ENCODE measurements around the gene SLC28A1.

The SLC28A1 gene

DNA sequence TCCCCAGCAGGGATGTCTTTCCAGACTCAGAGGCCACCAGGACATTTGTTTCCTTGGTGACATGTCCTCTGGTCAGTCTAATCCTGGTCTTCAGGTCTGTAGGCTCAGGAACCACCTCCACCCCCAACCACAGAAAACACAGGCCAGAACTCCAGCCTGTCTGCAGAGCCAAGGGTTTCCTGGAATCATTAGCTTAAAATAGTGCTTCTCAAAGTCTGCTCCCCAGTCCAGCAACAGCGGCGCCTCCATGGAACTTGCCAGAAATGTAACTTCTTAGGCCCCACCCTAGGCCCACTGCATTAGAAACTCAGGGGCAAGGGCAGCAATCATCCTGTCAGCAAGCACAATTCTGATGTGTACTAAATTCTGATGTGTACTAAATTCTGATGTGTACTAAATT lies 20.0 kb downstream of the SLC28A1 start:
- Histone ChIP-seq H3K4me1 (ENCODE audit: insufficient read depth, low read length) (no peaks in the 10 kb centered on the region; the same call in 1 of the 2 replicates), H3K9ac (ENCODE audit: low read depth, low read length) (no peak overlapping the region), H3K36me3 (ENCODE audit: insufficient read depth, low read depth, low read length) (no peaks in the 10 kb centered on the region), H3K27ac (ENCODE audit: low read length) (no peak overlapping the region), H3K27me3 (ENCODE audit: insufficient read depth, low read length) (no peaks in the 10 kb centered on the region), H3K4me3 (ENCODE audit: low read length) (no peak overlapping the region), H3K9me3 (ENCODE audit: insufficient read depth, low read depth, low read length) (no peaks in the 10 kb centered on the region)

DNA sequence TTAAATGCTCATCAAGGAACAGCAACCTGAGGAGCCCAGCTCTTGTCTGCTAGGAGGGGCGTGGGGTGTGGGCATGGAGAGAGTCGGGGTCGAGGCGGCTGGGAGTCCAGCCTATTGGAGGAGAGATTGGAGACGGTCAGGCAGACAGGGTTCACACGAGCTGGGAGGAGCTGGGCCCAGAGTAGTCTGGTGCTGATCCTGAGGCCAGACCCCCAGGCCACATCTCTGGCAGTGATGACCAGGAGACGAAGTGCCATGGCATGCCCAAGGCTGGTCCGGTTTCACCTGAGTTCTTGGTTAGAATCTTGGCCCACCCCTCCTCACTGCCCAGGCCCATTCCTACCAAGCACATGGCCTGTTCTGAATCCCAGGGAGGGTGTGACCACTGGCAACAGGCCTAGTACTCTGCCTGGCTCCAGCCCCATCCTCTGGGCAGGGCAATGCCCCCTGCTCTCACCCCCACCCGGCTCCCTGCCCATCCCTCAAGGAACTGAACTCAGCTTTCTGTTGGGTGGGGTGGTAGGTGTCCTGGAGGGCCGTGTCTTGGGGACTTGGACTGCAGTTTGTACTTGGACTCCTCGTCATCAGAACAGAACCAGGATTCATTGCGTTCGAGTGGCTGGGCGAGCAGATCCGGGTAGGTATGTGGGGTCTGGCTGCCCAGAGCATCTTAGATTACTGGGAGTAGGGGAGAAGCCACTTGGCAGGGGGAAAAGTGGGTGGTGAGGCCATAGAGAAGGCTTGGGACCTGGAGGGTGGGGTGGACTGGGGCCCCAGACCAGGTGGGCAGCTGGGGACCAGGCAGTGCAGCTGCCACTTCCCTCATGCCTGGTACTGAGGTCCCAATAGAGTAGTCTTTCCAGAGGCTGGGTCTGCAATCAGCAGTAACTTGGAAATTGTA lies 20.8 kb downstream of the SLC28A1 start:
- no peaks in the 10 kb centered on the region for H3K36me3 ChIP-seq (ENCODE audit: insufficient read depth, low read depth, low read length)
- H3K9ac ChIP-seq (ENCODE audit: low read depth, low read length): no peak overlapping the region
- H3K27me3 ChIP-seq (ENCODE audit: insufficient read depth, low read length): no peaks in the 10 kb centered on the region
- no peak overlapping the region for H3K4me3 ChIP-seq (ENCODE audit: low read length)
- H3K9me3 ChIP-seq (ENCODE audit: insufficient read depth, low read depth, low read length): no peaks in the 10 kb centered on the region
- no peaks in the 10 kb centered on the region; the same call in 1 of the 2 replicates for H3K4me1 ChIP-seq (ENCODE audit: insufficient read depth, low read length)
- H3K27ac ChIP-seq (ENCODE audit: low read length): no peak overlapping the region

DNA sequence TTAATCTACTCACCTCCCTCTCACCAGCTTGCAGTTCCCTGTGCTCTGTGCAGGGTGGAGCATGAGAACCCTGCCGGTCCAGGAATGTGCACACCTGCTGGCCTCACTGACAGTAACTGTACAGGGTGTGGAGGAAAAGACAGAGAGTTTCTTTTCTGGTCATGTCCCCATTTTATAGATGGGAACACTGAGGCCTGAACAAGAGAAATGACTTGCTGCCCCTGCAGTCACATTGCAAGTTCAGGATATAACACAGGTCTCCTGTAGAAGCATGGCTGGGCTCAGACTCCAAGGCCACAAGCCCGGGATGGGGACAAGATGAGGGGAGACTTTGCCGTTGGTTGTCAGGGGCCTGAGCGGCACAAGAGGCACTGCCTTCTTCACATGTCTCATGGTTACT lies 23.3 kb downstream of the SLC28A1 start:
- Histone ChIP-seq H3K9ac (ENCODE audit: low read depth, low read length) (no peak overlapping the region), H3K27ac (ENCODE audit: low read length) (no peak overlapping the region), H3K36me3 (ENCODE audit: insufficient read depth, low read depth, low read length) (no peaks in the 10 kb centered on the region), H3K27me3 (ENCODE audit: insufficient read depth, low read length) (no peaks in the 10 kb centered on the region), H3K9me3 (ENCODE audit: insufficient read depth, low read depth, low read length) (no peaks in the 10 kb centered on the region), H3K4me1 (ENCODE audit: insufficient read depth, low read length) (no peaks in the 10 kb centered on the region; the same call in 1 of the 2 replicates), H3K4me3 (ENCODE audit: low read length) (no peak overlapping the region)

DNA sequence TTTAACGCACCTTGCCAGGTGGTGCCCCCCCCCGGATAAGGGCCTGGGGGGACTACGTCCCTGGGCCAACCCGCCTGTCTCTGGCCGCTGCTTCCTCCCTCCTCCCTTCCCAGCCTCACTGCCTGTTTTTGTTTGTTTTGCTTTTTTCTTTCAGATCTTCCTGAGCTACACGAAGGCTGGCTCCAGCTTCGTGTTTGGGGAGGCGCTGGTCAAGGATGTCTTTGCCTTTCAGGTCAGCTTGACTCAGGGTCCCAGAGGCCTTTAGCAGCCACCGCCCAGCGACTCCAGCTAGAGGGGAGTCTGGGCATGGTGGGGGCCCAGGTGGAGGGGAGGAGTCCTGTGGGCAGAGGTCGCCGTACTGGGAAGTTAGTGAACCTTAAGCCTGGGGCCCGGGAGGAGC lies 24.1 kb downstream of the SLC28A1 start:
- H3K4me1 ChIP-seq (ENCODE audit: insufficient read depth, low read length): no peaks in the 10 kb centered on the region; the same call in 1 of the 2 replicates
- no peaks in the 10 kb centered on the region for H3K27me3 ChIP-seq (ENCODE audit: insufficient read depth, low read length)
- H3K9me3 ChIP-seq (ENCODE audit: insufficient read depth, low read depth, low read length): no peaks in the 10 kb centered on the region
- no peak overlapping the region for H3K4me3 ChIP-seq (ENCODE audit: low read length)
- H3K9ac ChIP-seq (ENCODE audit: low read depth, low read length): no peak overlapping the region
- H3K27ac ChIP-seq (ENCODE audit: low read length): no peak overlapping the region
- no peaks in the 10 kb centered on the region for H3K36me3 ChIP-seq (ENCODE audit: insufficient read depth, low read depth, low read length)

DNA sequence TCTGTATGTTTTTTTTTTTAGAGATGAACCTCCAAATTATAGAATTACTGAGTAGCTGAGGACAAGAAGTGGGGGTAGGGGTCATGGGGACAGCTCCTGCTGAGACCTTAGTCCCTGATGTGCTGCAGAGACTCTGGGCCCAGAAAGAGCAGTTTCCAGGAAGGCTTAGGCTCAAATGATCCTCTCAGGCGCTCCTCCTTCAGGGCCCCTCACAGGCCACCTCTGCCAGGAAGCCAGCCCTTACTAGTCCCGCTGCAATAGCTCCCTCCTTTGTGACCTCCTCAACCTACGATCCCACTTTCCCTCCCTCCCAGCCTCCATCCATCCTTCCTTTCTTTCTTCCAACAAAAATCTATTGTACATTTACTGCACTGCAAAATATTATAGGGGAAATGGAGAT lies 24.6 kb downstream of the SLC28A1 start:
- H3K4me1 ChIP-seq (ENCODE audit: insufficient read depth, low read length): no peaks in the 10 kb centered on the region; the same call in 1 of the 2 replicates
- no peaks in the 10 kb centered on the region for H3K27me3 ChIP-seq (ENCODE audit: insufficient read depth, low read length)
- H3K9ac ChIP-seq (ENCODE audit: low read depth, low read length): no peak overlapping the region
- H3K9me3 ChIP-seq (ENCODE audit: insufficient read depth, low read depth, low read length): no peaks in the 10 kb centered on the region
- no peaks in the 10 kb centered on the region for H3K36me3 ChIP-seq (ENCODE audit: insufficient read depth, low read depth, low read length)
- no peak overlapping the region for H3K4me3 ChIP-seq (ENCODE audit: low read length)
- H3K27ac ChIP-seq (ENCODE audit: low read length): no peak overlapping the region

DNA sequence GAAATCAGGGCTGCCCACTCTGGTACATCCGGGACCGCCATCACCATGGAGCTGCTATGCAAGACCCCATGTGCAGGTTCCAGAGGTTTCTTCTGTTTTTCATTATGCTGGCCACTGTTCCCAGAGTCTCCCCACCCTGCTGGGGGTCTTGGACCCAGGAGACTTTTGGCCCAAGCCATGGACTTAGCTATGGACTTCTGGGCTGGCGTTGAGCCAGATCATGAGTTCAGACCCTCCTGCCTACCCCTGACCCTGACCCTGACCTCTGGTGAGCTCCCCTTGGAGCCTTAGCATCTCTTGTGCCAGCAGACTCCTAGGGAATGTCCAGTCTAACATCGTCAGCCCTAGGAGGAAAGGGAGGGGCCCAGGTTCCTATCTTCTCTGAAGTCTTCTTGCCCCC lies 25.3 kb downstream of the SLC28A1 start:
- Histone ChIP-seq H3K27me3 (ENCODE audit: insufficient read depth, low read length) (no peaks in the 10 kb centered on the region), H3K9me3 (ENCODE audit: insufficient read depth, low read depth, low read length) (no peaks in the 10 kb centered on the region), H3K9ac (ENCODE audit: low read depth, low read length) (no peak overlapping the region), H3K36me3 (ENCODE audit: insufficient read depth, low read depth, low read length) (no peaks in the 10 kb centered on the region), H3K27ac (ENCODE audit: low read length) (no peak overlapping the region), H3K4me1 (ENCODE audit: insufficient read depth, low read length) (no peaks in the 10 kb centered on the region; the same call in 1 of the 2 replicates), H3K4me3 (ENCODE audit: low read length) (no peak overlapping the region)

DNA sequence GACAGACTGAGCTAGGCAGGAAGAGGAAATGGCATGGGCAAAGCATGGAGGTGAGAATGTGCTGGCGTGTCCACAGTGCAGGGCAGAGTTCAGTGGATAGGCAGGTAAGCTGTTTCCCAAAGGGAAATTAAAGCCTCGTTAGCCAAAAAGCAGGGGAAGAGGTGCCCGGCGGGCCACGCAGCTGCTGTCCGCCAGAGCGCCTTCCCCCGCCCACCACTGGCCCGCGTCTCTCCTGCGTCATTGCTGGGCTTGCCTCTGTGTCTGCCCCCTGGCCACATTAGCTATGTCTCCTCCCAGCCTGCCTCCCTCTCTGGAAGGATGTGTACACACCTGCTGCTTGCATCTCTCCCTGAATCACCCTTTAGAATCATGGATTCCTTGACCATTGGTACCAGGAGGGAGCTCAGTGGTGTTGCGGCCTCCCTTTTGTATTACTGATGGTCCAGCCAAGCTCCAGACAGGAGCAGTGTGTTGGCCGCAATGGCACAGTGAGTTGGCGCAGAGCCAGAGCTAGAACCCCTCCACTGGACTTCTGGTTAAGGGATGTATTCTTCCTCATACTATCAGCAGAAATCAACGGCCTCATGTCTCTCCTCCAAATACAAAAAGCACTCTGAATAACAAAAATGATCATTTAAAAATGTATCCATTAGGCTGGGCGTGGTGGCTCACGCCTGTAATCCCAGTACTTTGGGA lies 26.6 kb downstream of the SLC28A1 start:
- no peak overlapping the region for H3K27ac ChIP-seq (ENCODE audit: low read length)
- no peaks in the 10 kb centered on the region for H3K36me3 ChIP-seq (ENCODE audit: insufficient read depth, low read depth, low read length)
- H3K4me3 ChIP-seq (ENCODE audit: low read length): no peak overlapping the region
- no peak overlapping the region for H3K9ac ChIP-seq (ENCODE audit: low read depth, low read length)
- H3K27me3 ChIP-seq (ENCODE audit: insufficient read depth, low read length): no peaks in the 10 kb centered on the region
- no peaks in the 10 kb centered on the region for H3K9me3 ChIP-seq (ENCODE audit: insufficient read depth, low read depth, low read length)
- no peaks in the 10 kb centered on the region; the same call in 1 of the 2 replicates for H3K4me1 ChIP-seq (ENCODE audit: insufficient read depth, low read length)

DNA sequence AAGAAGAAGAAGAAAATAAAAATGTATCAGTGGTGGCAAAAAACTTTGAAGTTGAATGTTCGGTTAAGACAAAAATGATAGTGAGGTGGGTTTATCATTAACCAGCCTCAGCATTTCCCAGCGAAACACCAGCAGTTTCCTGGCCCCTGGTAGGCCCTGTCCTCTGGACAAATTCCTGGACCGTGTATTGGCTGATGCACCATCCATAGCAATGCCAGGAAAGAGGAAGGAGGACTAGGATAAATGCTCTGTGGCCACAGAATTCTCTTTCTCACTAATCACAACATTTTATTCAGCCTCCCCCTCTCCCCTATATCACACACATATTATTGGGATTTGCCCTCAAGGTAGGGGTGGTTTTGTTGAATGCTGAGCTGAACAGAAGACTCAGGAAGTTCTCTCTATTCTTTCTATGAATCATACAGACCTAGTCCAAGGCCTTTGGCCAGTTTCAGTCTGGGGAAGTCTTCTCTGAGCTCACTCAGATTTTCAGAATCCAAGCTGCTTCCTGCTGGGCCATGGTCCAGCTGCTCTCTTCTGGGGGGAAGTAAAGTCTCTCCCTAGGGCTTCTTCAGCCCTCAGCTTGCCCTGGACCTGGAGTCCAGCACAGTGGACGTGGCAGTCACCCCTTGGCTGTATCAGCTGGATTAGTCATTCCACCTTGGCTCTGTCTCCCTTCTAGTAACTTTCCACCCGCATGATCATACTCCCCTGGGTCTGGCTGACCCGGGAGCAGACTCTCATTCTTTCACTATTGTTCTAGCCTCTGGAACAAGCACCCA lies 27.6 kb downstream of the SLC28A1 start:
- Histone ChIP-seq H3K4me1 (ENCODE audit: insufficient read depth, low read length) (no peaks in the 10 kb centered on the region; the same call in 1 of the 2 replicates), H3K9me3 (ENCODE audit: insufficient read depth, low read depth, low read length) (no peaks in the 10 kb centered on the region), H3K27me3 (ENCODE audit: insufficient read depth, low read length) (no peaks in the 10 kb centered on the region), H3K36me3 (ENCODE audit: insufficient read depth, low read depth, low read length) (no peaks in the 10 kb centered on the region), H3K27ac (ENCODE audit: low read length) (no peak overlapping the region), H3K9ac (ENCODE audit: low read depth, low read length) (no peak overlapping the region), H3K4me3 (ENCODE audit: low read length) (no peak overlapping the region)

DNA sequence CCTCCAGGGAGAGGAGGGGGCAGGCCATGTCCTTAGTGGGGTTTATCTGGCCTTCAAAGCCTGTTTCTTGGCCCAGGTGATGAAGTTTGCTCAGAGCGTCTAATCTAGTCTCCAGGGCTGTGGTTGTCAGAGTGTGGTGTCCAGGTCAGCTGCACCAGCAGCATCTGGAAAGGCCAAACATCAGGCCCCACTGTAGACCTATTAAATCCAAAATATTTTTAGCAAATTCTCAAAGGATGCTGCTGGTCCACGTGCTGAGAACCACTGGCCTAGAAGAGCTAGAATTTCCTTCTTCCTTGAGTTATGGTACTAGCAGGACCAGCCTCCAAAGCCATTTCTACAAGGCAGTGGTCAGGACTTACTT lies 28.9 kb downstream of the SLC28A1 start:
- no peaks in the 10 kb centered on the region; the same call in 1 of the 2 replicates for H3K4me1 ChIP-seq (ENCODE audit: insufficient read depth, low read length)
- no peak overlapping the region for H3K27ac ChIP-seq (ENCODE audit: low read length)

DNA sequence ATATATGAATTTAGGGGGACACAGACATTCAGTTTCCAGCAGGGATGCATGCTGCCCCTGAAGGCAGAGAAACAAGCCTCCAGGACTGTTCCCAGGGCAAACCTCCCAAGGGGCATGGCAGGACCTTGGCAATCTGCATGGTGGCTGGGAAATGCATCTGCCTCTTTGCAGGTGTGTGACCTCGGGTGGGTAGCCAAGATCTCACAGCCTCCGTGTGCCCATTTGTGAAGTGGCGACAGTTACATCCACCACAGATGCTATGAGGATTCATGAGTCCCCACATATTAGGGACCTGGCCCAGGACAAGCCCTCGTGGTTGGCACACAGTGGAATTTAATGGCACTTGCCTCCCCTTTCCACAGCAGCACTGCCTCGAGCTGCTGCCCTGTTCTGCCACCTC lies 29.9 kb downstream of the SLC28A1 start:
- Histone ChIP-seq H3K27me3 (ENCODE audit: insufficient read depth, low read length) (no peaks in the 10 kb centered on the region), H3K9me3 (ENCODE audit: insufficient read depth, low read depth, low read length) (no peaks in the 10 kb centered on the region), H3K36me3 (ENCODE audit: insufficient read depth, low read depth, low read length) (no peaks in the 10 kb centered on the region), H3K4me3 (ENCODE audit: low read length) (no peak overlapping the region), H3K4me1 (ENCODE audit: insufficient read depth, low read length) (no peaks in the 10 kb centered on the region), H3K27ac (ENCODE audit: low read length) (no peak overlapping the region), H3K9ac (ENCODE audit: low read depth, low read length) (no peak overlapping the region)

More for the DNA sequence above, 28.9 kb downstream of the SLC28A1 start:
- no peaks in the 10 kb centered on the region for H3K9me3 ChIP-seq (ENCODE audit: insufficient read depth, low read depth, low read length)
- H3K4me3 ChIP-seq (ENCODE audit: low read length): no peak overlapping the region
- no peak overlapping the region for H3K9ac ChIP-seq (ENCODE audit: low read depth, low read length)
- no peaks in the 10 kb centered on the region for H3K27me3 ChIP-seq (ENCODE audit: insufficient read depth, low read length)
- H3K36me3 ChIP-seq (ENCODE audit: insufficient read depth, low read depth, low read length): no peaks in the 10 kb centered on the region

DNA sequence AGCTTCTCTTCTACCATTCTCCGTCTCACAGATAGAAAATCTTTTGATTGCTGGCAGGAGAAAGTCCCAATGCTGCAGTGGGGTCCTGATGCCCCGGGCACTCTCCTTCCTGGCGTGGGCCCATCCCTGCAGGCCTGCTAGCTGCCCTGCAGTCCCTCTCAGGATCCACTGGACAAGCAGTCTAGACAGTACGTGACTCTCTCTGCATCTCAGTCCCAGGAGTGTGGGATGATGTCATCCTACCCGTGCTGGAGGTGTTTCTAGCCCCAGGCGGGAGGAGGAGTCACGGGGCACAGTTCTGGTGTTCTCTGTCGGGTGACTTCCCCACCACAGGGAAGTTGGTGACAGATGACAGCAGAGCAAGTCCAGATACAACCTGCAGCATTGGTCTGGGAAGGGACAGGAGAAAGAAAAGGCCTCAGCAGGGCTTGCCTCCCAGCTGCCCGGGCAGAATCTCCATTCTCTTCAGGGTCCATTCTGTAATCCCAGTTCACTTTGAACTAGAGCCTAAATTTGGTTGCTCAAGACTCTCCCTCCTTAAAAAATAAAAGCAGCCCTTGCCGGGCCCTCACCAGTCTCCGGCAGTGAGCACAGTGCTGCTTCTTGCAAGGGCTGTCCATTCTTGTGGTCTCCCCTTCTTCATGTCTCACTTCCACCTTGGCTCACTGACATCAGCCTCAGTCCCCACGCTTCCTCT lies 30.6 kb downstream of the SLC28A1 start:
- Histone ChIP-seq H3K36me3 (ENCODE audit: insufficient read depth, low read depth, low read length) (no peaks in the 10 kb centered on the region), H3K4me1 (ENCODE audit: insufficient read depth, low read length) (no peaks in the 10 kb centered on the region), H3K9ac (ENCODE audit: low read depth, low read length) (no peak overlapping the region), H3K27ac (ENCODE audit: low read length) (no peak overlapping the region), H3K4me3 (ENCODE audit: low read length) (no peak overlapping the region), H3K9me3 (ENCODE audit: insufficient read depth, low read depth, low read length) (no peaks in the 10 kb centered on the region), H3K27me3 (ENCODE audit: insufficient read depth, low read length) (no peaks in the 10 kb centered on the region)
